Lung (tissue), 12 donors: ENCODE results near the gene CPSF4. TPM values are rescaled to one million over a fixed set of nuclear protein-coding genes. Genes with fewer than 3 reads are reported as not detected.
A peak's percentile ranks its signal among the peaks of the same experiment; 100 is the strongest.

Experiments
- ATAC-seq: fragments of 200-7000 bp; cut with Tn5 transposase; one replicate; pipeline ENCODE4 v1.9.1; 2020; ENCODE audit warnings: moderate number of reproducible peaks; ENCODE audit not compliant: insufficient read depth, low FRiP score
- DNase-seq, 3 donors: peaks; one replicate each; pipeline ENCODE4 v3.0.0-alpha.2; 2013 to 2017
- H3K27ac ChIP-seq, 2 donors: one replicate each; pipeline ENCODE4 v1.5.1; 2013; ENCODE audit warnings: mild to moderate bottlenecking in 2 of 2, moderate library complexity in 2 of 2, control low read depth in 1 of 2, inconsistent platforms in 1 of 2, low read depth in 1 of 2, low read length in 1 of 2
- H3K27me3 ChIP-seq, 3 donors: one replicate each; pipeline ENCODE4 v1.5.1; 2013; ENCODE audit warnings: low read length in 2 of 3; ENCODE audit not compliant: control insufficient read depth in 3 of 3, insufficient read depth in 3 of 3
- H3K36me3 ChIP-seq, 4 donors: one replicate each; pipeline ENCODE4 v1.5.1; 2013; ENCODE audit warnings: low read length in 4 of 4, mild to moderate bottlenecking in 1 of 4, moderate library complexity in 1 of 4; ENCODE audit not compliant: control insufficient read depth in 4 of 4, insufficient read depth in 4 of 4
- H3K4me1 ChIP-seq, 5 donors: one replicate each; pipeline ENCODE4 v1.5.1; 2013; ENCODE audit warnings: low read length in 5 of 5, mild to moderate bottlenecking in 2 of 5, moderate library complexity in 1 of 5; ENCODE audit not compliant: control insufficient read depth in 5 of 5, insufficient read depth in 5 of 5
- H3K4me3 ChIP-seq: one replicate; pipeline ENCODE4 v1.5.1; 2013; ENCODE audit warnings: mild to moderate bottlenecking, control low read depth, moderate library complexity
- H3K9ac ChIP-seq, 2 donors: one replicate each; pipeline ENCODE4 v1.5.1; 2013; ENCODE audit warnings: low read length in 2 of 2, control low read depth in 1 of 2; ENCODE audit not compliant: insufficient read depth in 1 of 2
- H3K9me3 ChIP-seq, 4 donors: one replicate each; pipeline ENCODE4 v1.5.1; 2013; ENCODE audit warnings: low read length in 3 of 4, mild to moderate bottlenecking in 1 of 4, moderate library complexity in 1 of 4; ENCODE audit not compliant: control insufficient read depth in 4 of 4, insufficient read depth in 3 of 4
- WGBS, 2 donors: extraction: QIAGEN DNeasy Blood & Tissue Kit; methylation state at CpG; one replicate each; pipeline ENCODE4 v1.1.7; 2013; 5-methylcytosine and 5-hydroxymethylcytosine counted together
- polyA plus RNA-seq, 2 donors: library from polyadenylated mRNA; stranded (reverse); fragments of 200-250 nt; gene quantifications; one replicate each; pipeline ENCODE4 v1.2.1, GENCODE V29; 2013
- total RNA-seq, 2 donors: library from RNA; depleted of rRNA in 1 of 2; stranded (reverse); fragments of >200 nt in 1 of 2; gene quantifications; one replicate each; pipeline ENCODE4 v1.2.1, GENCODE V29; 2014 to 2021
- TF ChIP-seq, protein P1 (sequence below): IDR thresholded peaks from 2 replicates; pipeline ENCODE4 v1.5.1; 2012; ENCODE audit warnings: mild to moderate bottlenecking; ENCODE audit errors: control extremely low read depth, extremely low read depth
- donor health status: control.
- donor health status: control.
- donor health status: Bipolar disorder and iron deficiency.
- donor health status: healthy.
- donor health status: DM: yes; HTN: yes; CAD: no.

Gene CPSF4
- total and polyA plus RNA-seq, 4 donors: 18.3 to 36.8 (median 27.7) TPM

DNA sequence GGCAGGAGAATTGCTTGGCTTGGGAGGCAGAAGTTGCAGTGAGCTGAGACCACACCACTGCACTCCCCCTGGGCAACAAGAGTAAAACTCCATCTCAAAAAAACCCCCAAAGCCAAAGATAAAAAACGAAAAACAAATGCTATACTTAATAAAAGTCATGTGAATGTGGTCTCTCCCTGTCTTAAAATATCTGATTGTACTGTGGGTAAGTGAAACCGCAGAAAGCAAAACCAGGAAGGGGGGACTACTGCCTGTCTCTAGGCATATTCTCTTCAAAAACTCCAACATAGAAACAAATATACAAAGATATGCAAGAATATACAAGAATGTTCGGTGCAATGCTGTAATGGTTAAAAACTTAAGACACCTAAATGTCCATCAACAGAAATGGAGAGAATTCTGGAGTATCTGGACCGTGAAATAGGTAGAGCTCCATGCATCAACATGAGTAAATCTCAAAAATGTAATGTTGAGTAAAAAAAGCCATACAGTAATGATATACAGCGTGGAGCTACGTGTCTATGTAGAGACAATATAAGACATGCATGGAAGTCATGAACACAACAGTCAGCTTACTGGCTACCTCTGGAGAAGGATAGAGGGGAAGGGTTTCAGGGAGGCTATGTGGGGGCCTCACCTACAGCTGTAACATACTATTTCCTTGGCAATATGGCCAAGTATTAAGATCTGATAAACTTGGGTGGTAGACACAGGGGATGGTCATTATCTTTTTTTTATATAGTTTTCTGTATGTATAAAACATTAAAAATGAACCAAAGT is 59.2 kb downstream of the CPSF4 start:
- H3K9ac ChIP-seq: peak overlapping the region in 1 of 2 donors; percentile 18
- H3K4me3 ChIP-seq: no peak overlapping the region
- peaks cover 22 to 32% (median 23%) of the 10 kb centered on the region in 4 donors for H3K36me3 ChIP-seq
- peaks cover 5 to 15% (median 10%) of the 10 kb centered on the region in 5 donors for H3K4me1 ChIP-seq
- H3K27ac ChIP-seq: no peak overlapping the region
- no peaks in the 10 kb centered on the region for H3K27me3 ChIP-seq
- no peak for ATAC-seq
- peaks cover 0 to 14% (median 6%) of the 10 kb centered on the region in 4 donors for H3K9me3 ChIP-seq
- TF ChIP-seq, protein P1, sequence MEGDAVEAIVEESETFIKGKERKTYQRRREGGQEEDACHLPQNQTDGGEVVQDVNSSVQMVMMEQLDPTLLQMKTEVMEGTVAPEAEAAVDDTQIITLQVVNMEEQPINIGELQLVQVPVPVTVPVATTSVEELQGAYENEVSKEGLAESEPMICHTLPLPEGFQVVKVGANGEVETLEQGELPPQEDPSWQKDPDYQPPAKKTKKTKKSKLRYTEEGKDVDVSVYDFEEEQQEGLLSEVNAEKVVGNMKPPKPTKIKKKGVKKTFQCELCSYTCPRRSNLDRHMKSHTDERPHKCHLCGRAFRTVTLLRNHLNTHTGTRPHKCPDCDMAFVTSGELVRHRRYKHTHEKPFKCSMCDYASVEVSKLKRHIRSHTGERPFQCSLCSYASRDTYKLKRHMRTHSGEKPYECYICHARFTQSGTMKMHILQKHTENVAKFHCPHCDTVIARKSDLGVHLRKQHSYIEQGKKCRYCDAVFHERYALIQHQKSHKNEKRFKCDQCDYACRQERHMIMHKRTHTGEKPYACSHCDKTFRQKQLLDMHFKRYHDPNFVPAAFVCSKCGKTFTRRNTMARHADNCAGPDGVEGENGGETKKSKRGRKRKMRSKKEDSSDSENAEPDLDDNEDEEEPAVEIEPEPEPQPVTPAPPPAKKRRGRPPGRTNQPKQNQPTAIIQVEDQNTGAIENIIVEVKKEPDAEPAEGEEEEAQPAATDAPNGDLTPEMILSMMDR: no peak
- 70 to 78% methylated on average over 6 of the region's 6 CpGs for WGBS, 2 donors
- no peak for DNase-seq

DNA sequence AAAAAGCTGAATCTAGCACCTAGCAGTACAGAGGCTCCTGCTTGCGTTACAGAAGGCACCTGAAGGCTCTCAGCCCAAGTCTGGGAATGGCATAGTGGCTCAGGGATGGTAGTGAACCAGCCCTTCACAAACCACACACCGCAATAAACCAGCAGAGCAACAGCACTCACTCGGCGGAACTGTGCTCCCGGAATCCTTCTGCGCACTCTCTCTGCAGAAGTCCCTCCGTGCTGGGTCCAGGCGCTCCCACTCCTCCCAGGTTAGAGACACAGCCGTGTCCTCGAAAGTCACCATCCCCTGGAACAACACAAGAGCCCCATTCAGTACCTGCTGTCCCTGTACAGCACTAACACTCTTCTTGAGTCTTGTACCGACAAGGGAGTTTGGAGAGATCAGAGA is 59.8 kb downstream of the CPSF4 start:
- peak overlapping the region; percentile 47 for H3K4me3 ChIP-seq
- 63 to 69% methylated on average over 11 of the region's 11 CpGs for WGBS, 2 donors
- no peak for ATAC-seq
- peak overlapping the region in 1 of 2 donors; percentile 64 for H3K27ac ChIP-seq
- TF ChIP-seq, protein P1: no peak
- peaks cover 16 to 26% (median 21%) of the 10 kb centered on the region in 4 donors for H3K36me3 ChIP-seq
- H3K4me1 ChIP-seq: peaks cover 5 to 15% (median 10%) of the 10 kb centered on the region in 5 donors
- H3K9ac ChIP-seq: peak overlapping the region; percentile 11 to 18
- no peak for DNase-seq
- peaks cover 0 to 13% (median 5%) of the 10 kb centered on the region in 4 donors for H3K9me3 ChIP-seq
- no peaks in the 10 kb centered on the region for H3K27me3 ChIP-seq

DNA sequence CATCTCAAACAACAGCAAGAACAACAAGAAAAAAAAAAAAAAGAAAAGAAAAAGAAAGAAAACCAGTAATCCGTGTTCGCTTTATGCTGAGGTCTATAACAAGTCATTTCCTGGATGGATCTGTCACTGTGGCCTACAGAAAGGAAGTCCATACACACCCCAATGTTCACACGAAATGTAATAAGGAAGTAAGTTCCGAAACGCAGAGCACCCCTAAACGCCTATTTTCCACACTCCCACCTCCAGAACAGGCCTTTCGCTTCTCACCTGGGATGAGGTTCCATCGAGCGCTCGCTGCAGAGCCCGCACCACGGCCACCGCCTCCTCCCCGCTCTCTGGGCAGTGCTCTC is 60.6 kb downstream of the CPSF4 start:
- Histone ChIP-seq H3K4me1 (peaks cover 5 to 15% (median 10%) of the 10 kb centered on the region in 5 donors), H3K27me3 (no peaks in the 10 kb centered on the region), H3K9me3 (peaks cover 0 to 5% (median 1%) of the 10 kb centered on the region in 4 donors), H3K27ac (peak overlapping the region; percentile 95 to 99), H3K4me3 (peak overlapping the region; percentile 87), H3K36me3 (peaks cover 8 to 18% (median 13%) of the 10 kb centered on the region in 4 donors), H3K9ac (peak overlapping the region; percentile 59 to 85)
- DNase-seq (peak in 1 of 3 donors; percentile 10), ATAC-seq (no peak)
- 1% methylated on average over 14 of the region's 14 CpGs for WGBS, 2 donors
- TF ChIP-seq, protein P1: no peak
